Lower leg skin (tissue), 3 donors: Measurements from ENCODE around the gene MC1R.

Experiments
- CTCF ChIP-seq, 3 donors: fragments of 450-650 bp; IDR thresholded peaks; one replicate each; pipeline ENCODE4 v1.5.1; 2016; ENCODE audit warnings: antibody characterized with exemption in 3 of 3, mild to moderate bottlenecking in 3 of 3, moderate library complexity in 2 of 3
- POLR2A ChIP-seq, 2 donors: fragments of 450-650 bp; IDR thresholded peaks; one replicate each; pipeline ENCODE4 v1.6.1; 2016 to 2017; ENCODE audit warnings: antibody characterized with exemption in 2 of 2, mild to moderate bottlenecking in 1 of 2, moderate library complexity in 1 of 2

DNA sequence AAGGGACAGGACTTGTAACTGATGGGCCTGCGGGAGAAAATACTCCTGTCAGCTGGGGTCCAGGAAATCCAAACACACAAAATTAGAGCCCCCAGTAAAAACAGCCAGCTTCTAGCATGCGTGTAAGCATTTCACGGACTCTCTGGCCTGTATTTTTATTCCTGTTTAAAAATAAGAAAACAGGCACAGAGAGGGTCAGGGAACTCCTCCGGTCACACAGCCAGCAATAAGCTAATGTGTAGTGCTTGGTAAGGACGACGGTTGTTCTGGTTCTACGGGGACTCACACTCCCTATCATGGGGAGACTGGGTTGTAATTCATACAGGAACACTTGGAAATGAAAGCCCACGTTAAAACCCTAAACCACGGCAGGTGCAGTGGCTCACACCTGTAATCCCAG is 46.8 kb upstream of the MC1R start:
- no peak for TF ChIP-seq CTCF (IDR thresholded peaks at IDR 0.05)
- no peak for TF ChIP-seq POLR2A (IDR thresholded peaks at IDR 0.05)
